ENCODE results near the gene HM13. TPM values are rescaled to one million over a fixed set of nuclear protein-coding genes. Genes with fewer than 3 reads are reported as not detected.

The HM13 gene
- total and polyA plus RNA-seq, 2 of the 13 experiments (the other 11 are each of a cell fraction or from before 2014, with no cell fraction given) = 118 to 243 TPM

- no peak for TF ChIP-seq ZNF703 (CRISPR knock-in tag; IDR thresholded peaks at IDR 0.05; ENCODE audit: borderline replicate concordance)
- TF ChIP-seq ZNF549 (CRISPR knock-in tag; IDR thresholded peaks at IDR 0.05) = no peak
- peak; percentile 80 for TF ChIP-seq JUN (CRISPR knock-in tag; IDR thresholded peaks at IDR 0.05)
- TF ChIP-seq THRA (CRISPR knock-in tag; IDR thresholded peaks at IDR 0.05; ENCODE audit: borderline replicate concordance) = no peak
- peak; percentile 83; the same call in 1 of the 2 replicates for TF ChIP-seq ZFP91 (CRISPR knock-in tag; IDR thresholded peaks at IDR 0.05; ENCODE audit: borderline replicate concordance)
- TF ChIP-seq TRIM22 (IDR thresholded peaks at IDR 0.05) = no peak
- TF ChIP-seq ZNF343 (CRISPR knock-in tag; IDR thresholded peaks at IDR 0.05) = peak; percentile 63; the same call in 1 of the 2 replicates
- TF ChIP-seq SIN3A (IDR thresholded peaks at IDR 0.05; ENCODE audit: borderline replicate concordance, low read depth, low read length) = peak; percentile 96; the same call in 1 of the 2 replicates
- no peak for TF ChIP-seq RFX1 (IDR thresholded peaks at IDR 0.05)
- no peak for TF ChIP-seq ZNF83 (CRISPR knock-in tag; IDR thresholded peaks at IDR 0.05; ENCODE audit: borderline replicate concordance)
- TF ChIP-seq ZNF280D (CRISPR knock-in tag; IDR thresholded peaks at IDR 0.05) = no peak
- peak; percentile 64; the same call in 1 of the 2 replicates for TF ChIP-seq ZNF143 (CRISPR knock-in tag; IDR thresholded peaks at IDR 0.05)
- TF ChIP-seq KIAA2018 (CRISPR knock-in tag; IDR thresholded peaks at IDR 0.05; ENCODE audit: borderline replicate concordance) = no peak
These were observed 32.9 kb downstream of the HM13 start (continued) for GRCh38 chr20:31547017-31547675.

Data from HepG2 (cell line).